ENCODE data around the gene PSTK. TPM values are rescaled to one million over a fixed set of nuclear protein-coding genes. Genes with fewer than 3 reads are reported as not detected.
A peak's percentile ranks its signal among the peaks of the same experiment; 100 is the strongest.

PSTK gene
- total RNA-seq = 5.9 and 6.1 TPM in 2 replicates
- long read RNA-seq, transcript PSTK-203 (6 exons, 1,098 nt) = major isoform, 15 of 34 reads
- long read RNA-seq, partial matches to known transcripts = 0 of 34 reads
- long read RNA-seq, other reads (novel, unspliced or antisense) = 16 of 34 reads

GRCh38 chr10:122980209-122981065 lies at the start of gene PSTK:
Gene PSTK (plus strand): TSS chr10:122980401. CDS start chr10:122980480, 79 bp downstream.
- Mint-ChIP-seq H3K27me3 (ENCODE audit: unreplicated experiment) (peaks cover 3% of the 10 kb centered on the region), H3K4me1 (ENCODE audit: unreplicated experiment) (peaks cover 16% of the 10 kb centered on the region), H3K36me3 (ENCODE audit: unreplicated experiment) (peaks cover 9% of the 10 kb centered on the region), H3K27ac (ENCODE audit: unreplicated experiment) (peak within 1 kb of the TSS; percentile 92), H3K9me3 (ENCODE audit: unreplicated experiment) (no peaks in the 10 kb centered on the region), H3K4me3 (ENCODE audit: unreplicated experiment) (peak within 1 kb of the TSS; percentile 84)
- DNase-seq (ENCODE audit: extremely low spot score, unreplicated experiment) = peak; percentile 95
- TF ChIP-seq, protein P1, sequence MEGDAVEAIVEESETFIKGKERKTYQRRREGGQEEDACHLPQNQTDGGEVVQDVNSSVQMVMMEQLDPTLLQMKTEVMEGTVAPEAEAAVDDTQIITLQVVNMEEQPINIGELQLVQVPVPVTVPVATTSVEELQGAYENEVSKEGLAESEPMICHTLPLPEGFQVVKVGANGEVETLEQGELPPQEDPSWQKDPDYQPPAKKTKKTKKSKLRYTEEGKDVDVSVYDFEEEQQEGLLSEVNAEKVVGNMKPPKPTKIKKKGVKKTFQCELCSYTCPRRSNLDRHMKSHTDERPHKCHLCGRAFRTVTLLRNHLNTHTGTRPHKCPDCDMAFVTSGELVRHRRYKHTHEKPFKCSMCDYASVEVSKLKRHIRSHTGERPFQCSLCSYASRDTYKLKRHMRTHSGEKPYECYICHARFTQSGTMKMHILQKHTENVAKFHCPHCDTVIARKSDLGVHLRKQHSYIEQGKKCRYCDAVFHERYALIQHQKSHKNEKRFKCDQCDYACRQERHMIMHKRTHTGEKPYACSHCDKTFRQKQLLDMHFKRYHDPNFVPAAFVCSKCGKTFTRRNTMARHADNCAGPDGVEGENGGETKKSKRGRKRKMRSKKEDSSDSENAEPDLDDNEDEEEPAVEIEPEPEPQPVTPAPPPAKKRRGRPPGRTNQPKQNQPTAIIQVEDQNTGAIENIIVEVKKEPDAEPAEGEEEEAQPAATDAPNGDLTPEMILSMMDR (IDR thresholded peaks at IDR 0.05) = peak; percentile 92

DNA sequence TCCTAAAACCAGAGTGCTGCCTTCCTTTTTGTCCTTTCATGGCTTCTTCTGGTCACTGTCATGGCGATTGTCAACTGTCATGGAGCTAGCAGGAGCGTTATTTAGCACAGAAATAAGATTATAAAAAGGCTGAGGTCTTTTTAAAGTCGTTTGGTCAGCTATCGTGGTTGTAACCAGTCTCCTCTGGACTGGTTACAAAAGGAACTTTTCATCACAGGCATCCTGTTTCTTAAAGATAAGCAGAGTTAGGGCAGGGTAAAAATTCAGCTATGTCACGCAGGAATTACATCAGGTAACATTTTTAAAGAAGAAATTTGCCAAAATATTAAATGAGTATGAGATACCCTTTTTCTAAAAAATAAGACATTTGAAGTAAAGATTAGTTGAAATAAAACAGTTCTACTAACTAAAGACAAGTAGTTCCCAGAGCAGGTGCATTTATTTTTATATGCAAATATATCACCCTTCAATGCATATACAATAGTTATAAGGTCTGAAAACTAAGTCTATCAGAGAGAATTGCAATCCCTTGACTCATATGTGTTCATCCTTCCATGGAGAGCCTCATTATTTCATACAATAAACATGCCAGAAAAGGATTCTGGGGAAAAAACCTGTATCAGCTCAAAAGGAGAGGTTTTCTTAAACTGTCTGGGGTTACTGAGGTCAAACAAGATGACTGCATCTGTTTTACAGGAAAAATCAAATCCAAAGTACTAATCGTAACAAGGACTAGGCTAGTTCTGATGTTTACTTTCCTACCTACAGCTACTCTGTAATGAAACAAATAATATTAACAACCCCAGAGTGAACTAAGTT lies 48.9 kb upstream of the PSTK start:
- Mint-ChIP-seq H3K4me1 (ENCODE audit: unreplicated experiment) (peaks cover 17% of the 10 kb centered on the region), H3K9me3 (ENCODE audit: unreplicated experiment) (no peaks in the 10 kb centered on the region), H3K4me3 (ENCODE audit: unreplicated experiment) (no peak overlapping the region), H3K36me3 (ENCODE audit: unreplicated experiment) (peaks cover 28% of the 10 kb centered on the region), H3K27ac (ENCODE audit: unreplicated experiment) (no peak overlapping the region), H3K27me3 (ENCODE audit: unreplicated experiment) (no peaks in the 10 kb centered on the region)
- DNase-seq (ENCODE audit: extremely low spot score, unreplicated experiment) = no peak
- TF ChIP-seq, protein P1 (IDR thresholded peaks at IDR 0.05) = no peak

- peak overlapping the region; percentile 40 for H3K4me3 Mint-ChIP-seq (ENCODE audit: unreplicated experiment)
- DNase-seq (ENCODE audit: extremely low spot score, unreplicated experiment) = no peak
- H3K4me1 Mint-ChIP-seq (ENCODE audit: unreplicated experiment) = peaks cover 34% of the 10 kb centered on the region
- no peaks in the 10 kb centered on the region for H3K9me3 Mint-ChIP-seq (ENCODE audit: unreplicated experiment)
- peaks cover 24% of the 10 kb centered on the region for H3K36me3 Mint-ChIP-seq (ENCODE audit: unreplicated experiment)
- H3K27me3 Mint-ChIP-seq (ENCODE audit: unreplicated experiment) = no peaks in the 10 kb centered on the region
- TF ChIP-seq, protein P1 (IDR thresholded peaks at IDR 0.05) = no peak
- peak overlapping the region; percentile 97 for H3K27ac Mint-ChIP-seq (ENCODE audit: unreplicated experiment)
Observed at GRCh38 chr10:122939133-122939855, 40.9 kb upstream of the PSTK start.

- TF ChIP-seq, protein P1 (IDR thresholded peaks at IDR 0.05) = no peak
- Mint-ChIP-seq H3K27ac (ENCODE audit: unreplicated experiment) (peak overlapping the region; percentile 97), H3K4me3 (ENCODE audit: unreplicated experiment) (peak overlapping the region; percentile 10), H3K4me1 (ENCODE audit: unreplicated experiment) (peaks cover 32% of the 10 kb centered on the region), H3K9me3 (ENCODE audit: unreplicated experiment) (no peaks in the 10 kb centered on the region), H3K36me3 (ENCODE audit: unreplicated experiment) (peaks cover 21% of the 10 kb centered on the region), H3K27me3 (ENCODE audit: unreplicated experiment) (no peaks in the 10 kb centered on the region)
- no peak for DNase-seq (ENCODE audit: extremely low spot score, unreplicated experiment)
Observed at GRCh38 chr10:122939856-122940543, 40.2 kb upstream of the PSTK start.
